Small intestine (tissue), 7 donors: Measurements from ENCODE around the gene STPG3. TPM values are rescaled to one million over a fixed set of nuclear protein-coding genes. Genes with fewer than 3 reads are reported as not detected.

Experiments used
- DNase-seq, 2 donors: peaks; one replicate each; pipeline versions ENCODE4 v3.0.0 to v3.0.0-alpha.2; 2013
- FAIRE-seq: peaks from 2 replicates; lab custom pipeline; 2012; peaks lifted over from hg19 to GRCh38; lab: Jason Lieb, UNC
- H3K27ac ChIP-seq, 3 donors: one replicate each; pipeline ENCODE4 v1.5.1; 2013; ENCODE audit warnings: low read length in 2 of 3, mild to moderate bottlenecking in 2 of 3, control low read depth in 1 of 3, inconsistent platforms in 1 of 3, low read depth in 1 of 3, moderate library complexity in 1 of 3
- H3K27me3 ChIP-seq, 3 donors: one replicate each; pipeline ENCODE4 v1.6.1; 2013; ENCODE audit warnings: low read length in 3 of 3, inconsistent platforms in 1 of 3; ENCODE audit not compliant: control insufficient read depth in 3 of 3, insufficient read depth in 3 of 3
- H3K36me3 ChIP-seq, 3 donors: one replicate each; pipeline ENCODE4 v1.6.1; 2013; ENCODE audit warnings: low read length in 3 of 3, inconsistent platforms in 1 of 3, low read depth in 1 of 3, mild to moderate bottlenecking in 1 of 3, moderate library complexity in 1 of 3; ENCODE audit not compliant: control insufficient read depth in 3 of 3, insufficient read depth in 2 of 3
- H3K4me1 ChIP-seq, 3 donors: one replicate each; pipeline ENCODE4 v1.6.1; 2013; ENCODE audit warnings: low read length in 2 of 3, inconsistent platforms in 1 of 3, low read depth in 1 of 3, mild to moderate bottlenecking in 1 of 3, moderate library complexity in 1 of 3; ENCODE audit not compliant: control insufficient read depth in 3 of 3, insufficient read depth in 2 of 3
- H3K4me3 ChIP-seq, 3 donors: one replicate each; pipeline ENCODE4 v1.5.1; 2013; ENCODE audit warnings: low read length in 3 of 3, control low read depth in 1 of 3, inconsistent platforms in 1 of 3, low read depth in 1 of 3, mild to moderate bottlenecking in 1 of 3, moderate library complexity in 1 of 3
- H3K9me3 ChIP-seq, 2 donors: one replicate each; pipeline ENCODE4 v1.6.1; 2013; ENCODE audit warnings: low read depth in 1 of 2, low read length in 1 of 2; ENCODE audit not compliant: control insufficient read depth in 2 of 2, insufficient read depth in 1 of 2
- WGBS, 3 donors: extraction: QIAGEN DNeasy Blood & Tissue Kit; methylation state at CpG; one replicate each; pipeline ENCODE4 v1.1.7; 2013; 5-methylcytosine and 5-hydroxymethylcytosine counted together
- polyA plus RNA-seq, 4 donors: library from polyadenylated mRNA; stranded (reverse) in 3 of 4; unstranded in 1 of 4; fragments of 200-250 nt in 3 of 4; fragments of 120-200 nt in 1 of 4; gene quantifications; one replicate each; pipeline versions ENCODE4 v1.2.1 to v1.2.3, GENCODE V29; 2013
- donor health status: healthy with polysubstance abuse.
- donor health status: control.
- donor health status: control.
- donor health status: Bipolar disorder and iron deficiency.
- donor health status: healthy.

Gene STPG3
- polyA plus RNA-seq, 4 donors, result 3.9 TPM; not detected in 3

DNA sequence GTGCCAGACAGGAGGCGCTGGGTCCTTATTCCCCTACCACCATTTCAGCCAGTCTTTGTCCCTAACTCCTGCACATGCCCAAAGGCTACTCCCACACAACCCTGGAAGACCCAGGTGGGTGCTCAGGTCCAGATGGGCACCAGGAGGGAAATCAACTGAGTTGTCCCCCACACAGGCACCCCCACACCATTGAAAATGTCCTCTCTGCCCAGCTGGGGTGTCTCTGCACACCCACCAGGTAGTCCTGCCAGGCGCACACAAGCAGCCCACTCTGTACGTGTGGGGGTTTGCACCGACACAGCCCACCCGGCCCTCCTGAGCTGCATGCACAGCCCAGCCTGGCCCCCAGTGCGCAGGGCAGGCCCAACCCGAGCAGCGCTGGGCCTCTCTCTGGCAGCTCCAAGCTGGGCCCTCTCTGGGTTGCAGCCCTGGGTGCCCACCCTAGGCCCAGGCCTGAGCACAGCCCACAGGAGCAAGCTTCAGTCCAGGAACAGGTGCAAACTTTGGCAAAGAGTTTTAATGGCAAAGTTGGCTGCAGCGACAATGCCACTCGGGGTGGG is 31.2 kb upstream of the STPG3 start:
- Histone ChIP-seq H3K27me3 (no peaks in the 10 kb centered on the region), H3K27ac (no peak overlapping the region), H3K4me3 (no peak overlapping the region), H3K4me1 (peaks cover 0 to 38% (median 0%) of the 10 kb centered on the region in 3 donors), H3K9me3 (no peaks in the 10 kb centered on the region), H3K36me3 (peaks cover 0 to 46% (median 3%) of the 10 kb centered on the region in 3 donors)
- no peak for FAIRE-seq
- 84 to 91% (median 90%) methylated on average over 10 of the region's 10 CpGs for WGBS, 3 donors
- DNase-seq, result no peak

GRCh38 chr9:137220317-137221094 is 30.6 kb upstream of the STPG3 start:
- H3K27ac ChIP-seq, result no peak overlapping the region
- H3K4me1 ChIP-seq, result peaks cover 0 to 44% (median 0%) of the 10 kb centered on the region in 3 donors
- whole genome bisulfite sequencing, 3 donors, result 89 to 93% (median 89%) methylated on average over 45 to 52 of the region's 52 CpGs
- H3K36me3 ChIP-seq, result peaks cover 0 to 39% (median 3%) of the 10 kb centered on the region in 3 donors
- no peaks in the 10 kb centered on the region for H3K9me3 ChIP-seq
- DNase-seq, result no peak
- FAIRE-seq, result no peak
- no peak overlapping the region for H3K4me3 ChIP-seq
- no peaks in the 10 kb centered on the region for H3K27me3 ChIP-seq

GRCh38 chr9:137221095-137221505 is 30.0 kb upstream of the STPG3 start:
- DNase-seq (no peak), FAIRE-seq (no peak)
- no peak overlapping the region for H3K27ac ChIP-seq
- 77 to 89% (median 80%) methylated on average over 8 to 14 of the region's 14 CpGs for WGBS, 3 donors
- H3K4me1 ChIP-seq, result peaks cover 0 to 50% (median 0%) of the 10 kb centered on the region in 3 donors
- no peaks in the 10 kb centered on the region for H3K27me3 ChIP-seq
- H3K36me3 ChIP-seq, result peaks cover 0 to 33% (median 0%) of the 10 kb centered on the region in 3 donors
- H3K4me3 ChIP-seq, result peak overlapping the region in 1 of 3 donors; percentile 61
- no peaks in the 10 kb centered on the region for H3K9me3 ChIP-seq

- no peak overlapping the region for H3K27ac ChIP-seq
- H3K27me3 ChIP-seq, result no peaks in the 10 kb centered on the region
- H3K36me3 ChIP-seq, result peaks cover 0 to 28% (median 0%) of the 10 kb centered on the region in 3 donors
- H3K4me3 ChIP-seq, result peak overlapping the region; percentile 32 to 61 (median 35)
- peaks cover 0 to 55% (median 0%) of the 10 kb centered on the region in 3 donors for H3K4me1 ChIP-seq
- DNase-seq (peak in 1 of 2 donors; percentile 48), FAIRE-seq (no peak)
- WGBS, 3 donors, result 1 to 10% (median 6%) methylated on average over 38 to 61 of the region's 61 CpGs
- H3K9me3 ChIP-seq, result no peaks in the 10 kb centered on the region
Observed at GRCh38 chr9:137221506-137222111, 29.5 kb upstream of the STPG3 start.

DNA sequence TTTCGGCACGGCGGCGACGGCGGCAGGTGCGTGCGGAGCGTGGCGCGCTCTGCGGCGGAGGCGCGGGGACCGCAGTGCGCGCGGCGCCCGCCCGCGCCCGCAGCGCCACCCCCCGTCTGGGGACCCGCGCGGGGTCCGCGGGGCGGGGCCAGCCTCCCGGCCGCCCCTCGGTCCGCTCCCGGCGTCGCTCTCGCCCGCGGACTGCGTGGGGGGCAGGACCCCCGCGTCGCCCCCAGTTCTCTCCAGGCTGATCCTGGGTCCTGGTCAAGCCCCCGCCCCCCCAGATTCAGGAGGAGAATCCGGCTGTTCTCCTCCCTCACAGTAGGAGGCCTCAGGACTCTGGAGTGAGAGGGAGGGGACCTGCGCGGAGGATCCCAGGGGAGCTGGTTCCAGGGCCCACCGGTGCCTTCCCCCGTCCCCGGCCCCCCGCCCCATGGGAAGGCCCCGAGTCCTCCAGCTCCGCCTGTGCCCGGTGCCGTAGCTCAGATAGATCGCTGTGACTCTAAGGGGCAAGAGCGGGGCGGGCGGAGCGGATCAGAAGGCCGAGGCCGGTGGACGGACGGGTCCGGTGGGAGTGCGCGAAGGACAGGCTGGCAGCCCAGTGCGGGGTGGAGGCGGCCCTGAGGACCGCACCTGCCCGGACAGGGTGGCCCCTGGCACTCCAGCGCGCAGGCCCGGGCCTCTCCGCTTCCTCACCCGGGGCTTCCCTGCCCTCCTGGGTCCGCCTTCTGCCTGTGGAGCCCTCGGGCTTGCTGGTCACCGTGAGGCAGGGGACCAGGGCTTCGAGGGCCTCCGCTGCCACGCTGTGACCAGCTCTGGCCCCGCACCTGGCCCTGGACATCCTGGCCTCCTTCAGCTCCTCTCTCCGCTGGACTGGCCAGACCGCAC is 28.7 kb upstream of the STPG3 start, which contains the start of gene RNF208:
Gene RNF208, minus strand, starts transcription at position 51 of the 888 bp plus-strand sequence. CDS start 1,028 bp downstream, outside the sequence.
- Histone ChIP-seq H3K4me1 (peaks cover 0 to 56% (median 0%) of the 10 kb centered on the region in 3 donors), H3K27ac (peak within 1 kb of the TSS; percentile 86 to 90 (median 89)), H3K36me3 (peaks cover 0 to 24% (median 0%) of the 10 kb centered on the region in 3 donors), H3K27me3 (no peaks in the 10 kb centered on the region), H3K4me3 (peak within 1 kb of the TSS; percentile 60 to 84 (median 61)), H3K9me3 (no peaks in the 10 kb centered on the region)
- peak in 1 of 2 donors; percentile 70 for DNase-seq
- no peak for FAIRE-seq
- 3 to 5% (median 4%) methylated on average over 42 to 88 of the region's 88 CpGs for WGBS, 3 donors

DNA sequence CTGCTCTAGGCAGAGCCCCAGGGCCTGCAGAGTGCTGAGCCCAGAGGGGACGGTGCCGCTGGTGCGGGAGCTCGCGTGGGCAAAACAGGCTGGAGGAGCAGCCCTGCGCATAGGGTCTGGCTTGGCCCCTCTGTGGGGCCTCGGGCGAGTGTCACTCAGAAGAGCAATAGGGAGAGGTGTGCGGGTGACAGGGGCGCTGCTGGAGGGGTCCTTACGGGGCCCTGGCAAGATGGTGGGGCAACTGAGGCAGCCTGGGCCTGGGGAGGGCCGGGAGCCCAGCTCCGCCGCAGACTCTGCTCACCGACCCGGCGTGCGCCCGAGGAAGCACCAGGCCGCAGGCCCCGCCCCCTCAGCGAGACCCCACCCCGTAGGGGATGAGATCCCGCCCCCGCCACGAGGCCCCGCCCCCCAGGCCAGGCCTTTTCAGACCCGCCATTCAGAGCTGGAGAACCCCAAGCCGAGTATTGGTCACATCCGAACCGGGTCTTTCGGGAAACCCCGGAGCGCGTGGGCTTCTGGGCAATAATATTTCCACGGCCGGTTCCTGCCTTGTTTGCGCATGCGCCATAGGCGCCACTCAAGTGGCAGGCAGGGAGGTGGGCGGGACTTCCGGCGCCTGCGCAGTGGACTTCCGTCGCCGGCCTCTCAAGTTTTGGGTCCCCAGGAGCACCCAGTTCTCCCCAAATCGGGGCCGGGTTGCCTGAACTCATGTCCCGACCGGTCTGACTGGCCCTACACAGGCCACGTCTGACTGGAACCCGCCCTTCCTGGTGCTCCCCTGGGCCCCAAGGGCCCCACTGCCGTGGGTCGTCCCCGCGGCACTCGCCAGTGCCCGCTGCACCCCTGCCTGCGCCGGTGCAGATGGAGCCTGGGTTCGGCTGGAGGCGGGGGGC is 27.8 kb upstream of the STPG3 start:
- DNase-seq (peak; percentile 98 to 99), FAIRE-seq (no peak)
- Histone ChIP-seq H3K4me1 (peaks cover 0 to 55% (median 0%) of the 10 kb centered on the region in 3 donors), H3K4me3 (peak overlapping the region; percentile 60 to 84 (median 76)), H3K27ac (peak overlapping the region; percentile 90 to 93 (median 91)), H3K36me3 (peaks cover 0 to 21% (median 0%) of the 10 kb centered on the region in 3 donors), H3K9me3 (no peaks in the 10 kb centered on the region), H3K27me3 (no peaks in the 10 kb centered on the region)
- 1% methylated on average over 49 to 63 of the region's 63 CpGs for WGBS, 3 donors
